Measurements from ENCODE around the gene ZSCAN5B.

DNA sequence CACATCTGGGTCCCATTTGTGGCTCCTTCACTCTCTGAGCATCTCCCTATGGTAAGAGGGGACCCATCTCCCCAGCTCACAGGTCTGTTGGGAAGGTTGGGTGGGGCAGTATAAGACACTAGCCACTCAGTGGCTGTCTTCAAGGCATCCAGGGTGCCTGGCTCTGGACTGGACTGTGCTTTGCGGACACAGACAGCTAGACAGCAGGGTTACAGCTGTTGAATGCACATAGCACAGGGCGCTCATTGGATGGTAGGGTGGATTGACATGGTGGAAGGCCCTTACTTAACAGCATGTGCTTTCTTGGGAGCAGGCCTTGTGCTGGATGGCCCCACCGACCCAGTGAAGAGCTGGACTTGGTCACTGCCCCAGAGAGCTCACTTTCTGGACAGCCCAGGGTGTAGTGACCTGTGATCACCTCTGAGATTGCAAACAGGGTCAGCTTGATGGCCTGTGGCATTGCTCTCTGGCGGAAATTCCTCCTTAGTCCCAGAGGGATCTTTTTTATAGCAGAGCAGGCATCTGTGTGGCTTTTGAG is 54.6 kb downstream of the ZSCAN5B start:
- TF ChIP-seq, protein P1, sequence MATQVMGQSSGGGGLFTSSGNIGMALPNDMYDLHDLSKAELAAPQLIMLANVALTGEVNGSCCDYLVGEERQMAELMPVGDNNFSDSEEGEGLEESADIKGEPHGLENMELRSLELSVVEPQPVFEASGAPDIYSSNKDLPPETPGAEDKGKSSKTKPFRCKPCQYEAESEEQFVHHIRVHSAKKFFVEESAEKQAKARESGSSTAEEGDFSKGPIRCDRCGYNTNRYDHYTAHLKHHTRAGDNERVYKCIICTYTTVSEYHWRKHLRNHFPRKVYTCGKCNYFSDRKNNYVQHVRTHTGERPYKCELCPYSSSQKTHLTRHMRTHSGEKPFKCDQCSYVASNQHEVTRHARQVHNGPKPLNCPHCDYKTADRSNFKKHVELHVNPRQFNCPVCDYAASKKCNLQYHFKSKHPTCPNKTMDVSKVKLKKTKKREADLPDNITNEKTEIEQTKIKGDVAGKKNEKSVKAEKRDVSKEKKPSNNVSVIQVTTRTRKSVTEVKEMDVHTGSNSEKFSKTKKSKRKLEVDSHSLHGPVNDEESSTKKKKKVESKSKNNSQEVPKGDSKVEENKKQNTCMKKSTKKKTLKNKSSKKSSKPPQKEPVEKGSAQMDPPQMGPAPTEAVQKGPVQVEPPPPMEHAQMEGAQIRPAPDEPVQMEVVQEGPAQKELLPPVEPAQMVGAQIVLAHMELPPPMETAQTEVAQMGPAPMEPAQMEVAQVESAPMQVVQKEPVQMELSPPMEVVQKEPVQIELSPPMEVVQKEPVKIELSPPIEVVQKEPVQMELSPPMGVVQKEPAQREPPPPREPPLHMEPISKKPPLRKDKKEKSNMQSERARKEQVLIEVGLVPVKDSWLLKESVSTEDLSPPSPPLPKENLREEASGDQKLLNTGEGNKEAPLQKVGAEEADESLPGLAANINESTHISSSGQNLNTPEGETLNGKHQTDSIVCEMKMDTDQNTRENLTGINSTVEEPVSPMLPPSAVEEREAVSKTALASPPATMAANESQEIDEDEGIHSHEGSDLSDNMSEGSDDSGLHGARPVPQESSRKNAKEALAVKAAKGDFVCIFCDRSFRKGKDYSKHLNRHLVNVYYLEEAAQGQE (IDR thresholded peaks at IDR 0.05; ENCODE audit: low read depth, low read length), result no peak
- TF ChIP-seq, protein P2, sequence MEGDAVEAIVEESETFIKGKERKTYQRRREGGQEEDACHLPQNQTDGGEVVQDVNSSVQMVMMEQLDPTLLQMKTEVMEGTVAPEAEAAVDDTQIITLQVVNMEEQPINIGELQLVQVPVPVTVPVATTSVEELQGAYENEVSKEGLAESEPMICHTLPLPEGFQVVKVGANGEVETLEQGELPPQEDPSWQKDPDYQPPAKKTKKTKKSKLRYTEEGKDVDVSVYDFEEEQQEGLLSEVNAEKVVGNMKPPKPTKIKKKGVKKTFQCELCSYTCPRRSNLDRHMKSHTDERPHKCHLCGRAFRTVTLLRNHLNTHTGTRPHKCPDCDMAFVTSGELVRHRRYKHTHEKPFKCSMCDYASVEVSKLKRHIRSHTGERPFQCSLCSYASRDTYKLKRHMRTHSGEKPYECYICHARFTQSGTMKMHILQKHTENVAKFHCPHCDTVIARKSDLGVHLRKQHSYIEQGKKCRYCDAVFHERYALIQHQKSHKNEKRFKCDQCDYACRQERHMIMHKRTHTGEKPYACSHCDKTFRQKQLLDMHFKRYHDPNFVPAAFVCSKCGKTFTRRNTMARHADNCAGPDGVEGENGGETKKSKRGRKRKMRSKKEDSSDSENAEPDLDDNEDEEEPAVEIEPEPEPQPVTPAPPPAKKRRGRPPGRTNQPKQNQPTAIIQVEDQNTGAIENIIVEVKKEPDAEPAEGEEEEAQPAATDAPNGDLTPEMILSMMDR (IDR thresholded peaks at IDR 0.05), result no peak
- TF ChIP-seq CHD2 (IDR thresholded peaks at IDR 0.05; ENCODE audit: low read length, partially characterized antibody), result no peak
- TF ChIP-seq EZH2phosphoT487 (IDR thresholded peaks at IDR 0.05; ENCODE audit: borderline replicate concordance, low read depth), result no peak
